AG09319 (cell line): ENCODE measurements around the gene RAPGEF5.

Source experiments
- DNase-seq: peaks from one replicate; pipeline ENCODE4 v3.0.0-alpha.2; 2010; ENCODE audit warnings: low read depth; ENCODE audit errors: extremely low read depth
- CTCF ChIP-seq: IDR thresholded peaks from 2 replicates; pipeline ENCODE4 v1.5.1; 2011; ENCODE audit warnings: low read depth, mild to moderate bottlenecking, inconsistent platforms, low read length, moderate library complexity

Gene RAPGEF5

GRCh38 chr7:22350466-22351328 lies 6.3 kb downstream of the RAPGEF5 start:
- no peak for TF ChIP-seq CTCF
- no peak for DNase-seq

GRCh38 chr7:22348379-22348778 lies 8.6 kb downstream of the RAPGEF5 start:
- TF ChIP-seq CTCF, result no peak
- DNase-seq, result no peak

GRCh38 chr7:22346383-22347107 lies 10.4 kb downstream of the RAPGEF5 start:
- DNase-seq, result no peak
- no peak for TF ChIP-seq CTCF

- DNase-seq, result no peak
- TF ChIP-seq CTCF, result no peak
Measured at GRCh38 chr7:22344655-22345054, 12.3 kb downstream of the RAPGEF5 start.

- TF ChIP-seq CTCF, result no peak
- DNase-seq, result no peak
Measured at GRCh38 chr7:22343612-22344011, 13.3 kb downstream of the RAPGEF5 start.

- DNase-seq, result no peak
Measured at GRCh38 chr7:22343071-22343470, 13.9 kb downstream of the RAPGEF5 start.

More at GRCh38 chr7:22343071-22343470, 13.9 kb downstream of the RAPGEF5 start:
- no peak for TF ChIP-seq CTCF
